Endothelial cell of umbilical vein (primary cell): ENCODE results near the gene SGSM2. TPM values are rescaled to one million over a fixed set of nuclear protein-coding genes. Genes with fewer than 3 reads are reported as not detected.

Experiments used
- BruUV-seq: library from RNA; stranded (reverse); fragments of 400-500 nt; replicated peaks from 2 replicates; lab custom pipeline; 2021; lab: Mats Ljungman, UMichigan
- CTCF ChIA-PET: fragments of 300-600, 350-600 bp; sonication (Branson Sonifier 250); formaldehyde crosslinking; loops from one replicate; lab custom pipeline; 2021; ENCODE audit warnings: antibody characterized with exemption, inconsistent platforms; lab: Charles Lee
- POLR2A ChIA-PET: fragments of 300-600, 350-600 bp; sonication (Branson Sonifier 250); formaldehyde crosslinking; loops from one replicate; lab custom pipeline; 2021; ENCODE audit warnings: antibody characterized with exemption, inconsistent platforms; lab: Charles Lee
- DNase-seq: peaks from one replicate; pipeline ENCODE4 v3.0.0-alpha.2; 2011; ENCODE audit warnings: low read depth, low spot score
- FAIRE-seq: peaks from 2 replicates; lab custom pipeline; 2011; peaks lifted over from hg19 to GRCh38; lab: Jason Lieb, UNC
- H2AFZ ChIP-seq: 2 replicates; pipeline ENCODE4 v1.6.0; 2012; ENCODE audit warnings: low read depth, low read length, control low read depth, inconsistent platforms
- H3K27ac ChIP-seq: 2 replicates; pipeline ENCODE4 v1.5.1; 2011; ENCODE audit warnings: low read depth, mild to moderate bottlenecking, control low read depth, low read length, moderate library complexity; ENCODE audit not compliant: insufficient read depth
- H3K27me3 ChIP-seq, 2 experiments: 2 replicates each; pipeline versions ENCODE4 v1.6.0 to v1.6.1; 2011; ENCODE audit warnings: low read length in 2 of 2, mixed read lengths in 1 of 2; ENCODE audit not compliant: control insufficient read depth in 2 of 2, insufficient read depth in 2 of 2
- H3K36me3 ChIP-seq, 2 experiments: 2 replicates in 1 of 2; 3 replicates in 1 of 2; pipeline ENCODE4 v1.5.1; 2011; ENCODE audit warnings: low read length in 2 of 2, mild to moderate bottlenecking in 1 of 2, moderate library complexity in 1 of 2; ENCODE audit not compliant: control insufficient read depth in 2 of 2, insufficient read depth in 2 of 2; ENCODE audit errors: extremely low read depth in 1 of 2
- H3K4me1 ChIP-seq: 3 replicates; pipeline ENCODE4 v1.5.1; 2011; ENCODE audit warnings: mild to moderate bottlenecking, low read length; ENCODE audit not compliant: control insufficient read depth, insufficient read depth; ENCODE audit errors: extremely low read depth
- H3K4me2 ChIP-seq: 2 replicates; pipeline ENCODE4 v1.6.1; 2011; ENCODE audit warnings: low read length, control low read depth, mixed read lengths; ENCODE audit not compliant: insufficient read depth
- H3K4me3 ChIP-seq, 3 experiments: fragments of 200-600 bp in 1 of 3; sonication (generic), shearing (Covaris generic) in 1 of 3; replicated peaks in 1 of 3; 2 replicates each; pipeline ENCODE4 v1.5.1; 2011 to 2016; ENCODE audit warnings: control low read depth in 3 of 3, low read length in 3 of 3, mild to moderate bottlenecking in 2 of 3, inconsistent platforms in 1 of 3, low read depth in 1 of 3, moderate library complexity in 1 of 3; ENCODE audit not compliant: insufficient read depth in 1 of 3
- H3K79me2 ChIP-seq: 2 replicates; pipeline ENCODE4 v1.6.0; 2012; ENCODE audit warnings: low read length, inconsistent platforms; ENCODE audit not compliant: control insufficient read depth, insufficient read depth
- H3K9ac ChIP-seq: replicated peaks from 2 replicates; pipeline ENCODE3; 2011; ENCODE audit warnings: low read length, control low read depth; ENCODE audit not compliant: insufficient read depth; ENCODE audit errors: extremely low read depth
- H3K9me1 ChIP-seq: replicated peaks from 3 replicates; pipeline ENCODE4 v1.6.0; 2011; ENCODE audit warnings: mild to moderate bottlenecking, low read length; ENCODE audit not compliant: control insufficient read depth, insufficient read depth; ENCODE audit errors: extremely low read depth
- H3K9me3 ChIP-seq: replicated peaks from 2 replicates; pipeline ENCODE4 v1.5.1; 2012; ENCODE audit warnings: low read length, inconsistent platforms; ENCODE audit not compliant: control insufficient read depth, insufficient read depth
- H4K20me1 ChIP-seq: replicated peaks from 2 replicates; pipeline ENCODE3; 2011; ENCODE audit warnings: mild to moderate bottlenecking, low read length; ENCODE audit not compliant: control insufficient read depth, insufficient read depth; ENCODE audit errors: extremely low read depth
- CTCF ChIP-seq, 2 donors: IDR thresholded peaks; 1 replicate in 1 of 2; 2 replicates in 1 of 2; pipeline ENCODE4 v1.5.1; 2011; ENCODE audit warnings: low read length in 2 of 2, mild to moderate bottlenecking in 2 of 2, moderate library complexity in 2 of 2, control low read depth in 1 of 2, inconsistent platforms in 1 of 2, low read depth in 1 of 2; ENCODE audit not compliant: insufficient read depth in 1 of 2; ENCODE audit errors: extremely low read depth in 1 of 2
- EZH2 ChIP-seq: IDR thresholded peaks from 2 replicates; pipeline ENCODE4 v1.6.1; 2012; ENCODE audit warnings: borderline replicate concordance, low read depth, mild to moderate bottlenecking, moderate library complexity, low read length, inconsistent platforms; ENCODE audit not compliant: severe bottlenecking
- FOS ChIP-seq: IDR thresholded peaks from 2 replicates; pipeline ENCODE4 v1.6.1; 2011; ENCODE audit warnings: mild to moderate bottlenecking, low read length, moderate library complexity, borderline replicate concordance; ENCODE audit not compliant: insufficient read depth
- GATA2 ChIP-seq: IDR thresholded peaks from 2 replicates; pipeline ENCODE4 v1.7.0; 2011; ENCODE audit warnings: low read depth, mild to moderate bottlenecking, moderate library complexity, mixed read lengths, low read length; ENCODE audit not compliant: insufficient read length, insufficient read depth
- JUN ChIP-seq: IDR thresholded peaks from 2 replicates; pipeline ENCODE4 v1.6.1; 2011; ENCODE audit warnings: borderline replicate concordance, low read depth; ENCODE audit not compliant: insufficient read length, insufficient read depth
- MAX ChIP-seq: IDR thresholded peaks from 2 replicates; pipeline ENCODE4 v1.6.1; 2011; ENCODE audit not compliant: insufficient read depth, insufficient read length
- MYC ChIP-seq: IDR thresholded peaks from one replicate; pipeline ENCODE4 v1.6.1; 2011; ENCODE audit warnings: mild to moderate bottlenecking, low read depth, low read length
- POLR2A ChIP-seq: IDR thresholded peaks from 2 replicates; pipeline ENCODE4 v1.6.1; 2012; ENCODE audit warnings: low read depth, mild to moderate bottlenecking, control low read depth, low read length
- POLR2AphosphoS5 ChIP-seq: IDR thresholded peaks from 2 replicates; pipeline ENCODE4 v1.6.1; 2012; ENCODE audit warnings: low read depth, mild to moderate bottlenecking, control low read depth, low read length, moderate library complexity; ENCODE audit not compliant: insufficient read depth
- dilution Hi-C: fragments of 300-500 bp; cut with MboI; formaldehyde crosslinking; loops from one replicate; pipeline ENCODE4 v1.15.0; 2019; ENCODE audit warnings: low sequenced_read_pairs; ENCODE audit not compliant: extremely low pct_ligation_motif_present
- intact Hi-C: fragments of 100-400 bp; cut with micrococcal nuclease; formaldehyde crosslinking; loops from one replicate; pipeline ENCODE4 v1.10.0; 2022
- polyA plus RNA-seq, 4 experiments: library from polyadenylated mRNA; depleted of rRNA in 3 of 4; stranded (reverse) in 3 of 4; unstranded in 1 of 4; fragments of >200 nt; gene quantifications; 2 replicates each; pipeline versions ENCODE4 v1.2.1 to v1.2.3, GENCODE V29; 2011 to 2012; ENCODE audit warnings: missing spikeins in 1 of 4
- total RNA-seq: library from RNA; stranded (reverse); gene quantifications from 2 replicates; pipeline ENCODE4 v1.2.3, GENCODE V29; 2021

The SGSM2 gene
- total and polyA plus RNA-seq, 2 donors (not counting 3 experiments of a cell fraction or from before 2014, with no cell fraction given) = 61.6 to 94.5 TPM

GRCh38 chr17:2406903-2407790 is 69.8 kb downstream of the SGSM2 start:
- DNase-seq = peak; percentile 84
- no peak overlapping the region for H3K4me3 ChIP-seq
- BruUV-seq = no TSS peak

More at GRCh38 chr17:2406903-2407790, 69.8 kb downstream of the SGSM2 start:
- peak overlapping the region; percentile 25 for H2AFZ ChIP-seq
- H3K9me1 ChIP-seq = no peaks in the 10 kb centered on the region
- no peaks in the 10 kb centered on the region for H4K20me1 ChIP-seq
- intact Hi-C loops = no loop called here
- H3K9me3 ChIP-seq = no peaks in the 10 kb centered on the region
- TF ChIP-seq MYC (no peak), FOS (peak; percentile 40), EZH2 (no peak), POLR2A (peak; percentile 41), JUN (no peak), MAX (no peak), GATA2 (peak; percentile 72), CTCF (IDR thresholded peaks at IDR 0.05; ENCODE audit: extremely low read depth in 1 of 2, insufficient read depth in 1 of 2, low read depth in 1 of 2, low read length in 2 of 2) (no peak), POLR2AphosphoS5 (peak; percentile 18)
- FAIRE-seq = peak; percentile 96
- H3K4me1 ChIP-seq = peaks cover 33% of the 10 kb centered on the region
- no peaks in the 10 kb centered on the region for H3K79me2 ChIP-seq
- H3K27me3 ChIP-seq = no peaks in the 10 kb centered on the region
- H3K27ac ChIP-seq = peak overlapping the region; percentile 74
- POLR2A ChIA-PET = no interaction called here
- no peaks in the 10 kb centered on the region for H3K36me3 ChIP-seq
- H3K9ac ChIP-seq = no peak overlapping the region
- H3K4me2 ChIP-seq = peak overlapping the region; percentile 14
- dilution Hi-C loops = no loop called here
- CTCF ChIA-PET = interaction anchor here (0.6 to 2.4 kb wide), 10 partner anchors 9 to 191 kb away, joined by 3 to 53 read pairs (median 3); no protein-coding TSS in a partner anchor
